ENCODE results near the gene RNU6-7. TPM values are rescaled to one million over a fixed set of nuclear protein-coding genes. Genes with fewer than 3 reads are reported as not detected.

RNU6-7 gene
- total RNA-seq, 1 experiment from 2014 or later, result not detected

- POLR2A ChIA-PET, result no interaction called here
- CTCF ChIA-PET, result no interaction called here
Measured at GRCh38 chr14:32185097-32185496, 16.7 kb upstream of the RNU6-7 start.

DNA sequence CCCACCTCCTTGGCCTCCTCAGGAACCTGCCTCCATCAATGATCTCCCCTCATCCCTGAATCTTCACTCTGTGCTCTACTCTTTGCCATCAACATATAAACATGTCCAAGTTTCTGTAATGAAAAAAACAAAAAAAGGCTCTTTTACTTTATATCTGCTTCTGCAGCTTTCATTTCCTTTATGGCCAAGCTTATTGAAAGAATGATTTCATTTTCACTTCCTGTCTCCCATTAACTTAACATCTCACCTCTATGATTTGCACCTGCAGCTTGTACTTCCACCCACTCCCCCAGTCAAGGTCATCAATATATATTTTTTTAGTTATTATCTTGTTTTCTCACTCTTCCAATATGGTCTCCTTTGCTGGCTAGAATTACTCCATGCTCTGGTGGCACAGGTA is 15.6 kb upstream of the RNU6-7 start:
- ChIA-PET CTCF (no interaction called here), POLR2A (no interaction called here)
- peaks cover 23% of the 10 kb centered on the region for H3K9me3 Mint-ChIP-seq
- no peak overlapping the region for H3K4me3 Mint-ChIP-seq
- TF ChIP-seq, protein P1, sequence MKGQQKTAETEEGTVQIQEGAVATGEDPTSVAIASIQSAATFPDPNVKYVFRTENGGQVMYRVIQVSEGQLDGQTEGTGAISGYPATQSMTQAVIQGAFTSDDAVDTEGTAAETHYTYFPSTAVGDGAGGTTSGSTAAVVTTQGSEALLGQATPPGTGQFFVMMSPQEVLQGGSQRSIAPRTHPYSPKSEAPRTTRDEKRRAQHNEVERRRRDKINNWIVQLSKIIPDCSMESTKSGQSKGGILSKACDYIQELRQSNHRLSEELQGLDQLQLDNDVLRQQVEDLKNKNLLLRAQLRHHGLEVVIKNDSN (CRISPR knock-in tag; IDR thresholded peaks at IDR 0.05), result no peak
- no peak for TF ChIP-seq ATF3 (CRISPR knock-in tag; conservative IDR thresholded peaks at IDR 0.05)
- TF ChIP-seq, protein P2, sequence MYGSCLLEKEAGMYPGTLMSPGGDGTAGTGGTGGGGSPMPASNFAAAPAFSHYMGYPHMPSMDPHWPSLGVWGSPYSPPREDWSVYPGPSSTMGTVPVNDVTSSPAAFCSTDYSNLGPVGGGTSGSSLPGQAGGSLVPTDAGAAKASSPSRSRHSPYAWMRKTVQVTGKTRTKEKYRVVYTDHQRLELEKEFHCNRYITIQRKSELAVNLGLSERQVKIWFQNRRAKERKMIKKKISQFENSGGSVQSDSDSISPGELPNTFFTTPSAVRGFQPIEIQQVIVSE (CRISPR knock-in tag; IDR thresholded peaks at IDR 0.05; ENCODE audit: borderline replicate concordance), result no peak
- TF ChIP-seq RELA (CRISPR knock-in tag; IDR thresholded peaks at IDR 0.05; ENCODE audit: borderline replicate concordance), result no peak
- TF ChIP-seq NR3C1 (CRISPR knock-in tag; conservative IDR thresholded peaks at IDR 0.05; ENCODE audit: low read depth), result no peak
- no peak for TF ChIP-seq ZNF232 (CRISPR knock-in tag; IDR thresholded peaks at IDR 0.05)
- TF ChIP-seq, protein P3, sequence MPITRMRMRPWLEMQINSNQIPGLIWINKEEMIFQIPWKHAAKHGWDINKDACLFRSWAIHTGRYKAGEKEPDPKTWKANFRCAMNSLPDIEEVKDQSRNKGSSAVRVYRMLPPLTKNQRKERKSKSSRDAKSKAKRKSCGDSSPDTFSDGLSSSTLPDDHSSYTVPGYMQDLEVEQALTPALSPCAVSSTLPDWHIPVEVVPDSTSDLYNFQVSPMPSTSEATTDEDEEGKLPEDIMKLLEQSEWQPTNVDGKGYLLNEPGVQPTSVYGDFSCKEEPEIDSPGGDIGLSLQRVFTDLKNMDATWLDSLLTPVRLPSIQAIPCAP (CRISPR knock-in tag; IDR thresholded peaks at IDR 0.05), result no peak
- no peak for TF ChIP-seq STAT6 (CRISPR knock-in tag; conservative IDR thresholded peaks at IDR 0.05; ENCODE audit: low read depth)
- TF ChIP-seq GTF2I (CRISPR knock-in tag; conservative IDR thresholded peaks at IDR 0.05), result no peak
- TF ChIP-seq RORB (CRISPR knock-in tag; IDR thresholded peaks at IDR 0.05), result no peak
- TF ChIP-seq MAX (CRISPR knock-in tag; IDR thresholded peaks at IDR 0.05), result no peak
- TF ChIP-seq, protein P4, sequence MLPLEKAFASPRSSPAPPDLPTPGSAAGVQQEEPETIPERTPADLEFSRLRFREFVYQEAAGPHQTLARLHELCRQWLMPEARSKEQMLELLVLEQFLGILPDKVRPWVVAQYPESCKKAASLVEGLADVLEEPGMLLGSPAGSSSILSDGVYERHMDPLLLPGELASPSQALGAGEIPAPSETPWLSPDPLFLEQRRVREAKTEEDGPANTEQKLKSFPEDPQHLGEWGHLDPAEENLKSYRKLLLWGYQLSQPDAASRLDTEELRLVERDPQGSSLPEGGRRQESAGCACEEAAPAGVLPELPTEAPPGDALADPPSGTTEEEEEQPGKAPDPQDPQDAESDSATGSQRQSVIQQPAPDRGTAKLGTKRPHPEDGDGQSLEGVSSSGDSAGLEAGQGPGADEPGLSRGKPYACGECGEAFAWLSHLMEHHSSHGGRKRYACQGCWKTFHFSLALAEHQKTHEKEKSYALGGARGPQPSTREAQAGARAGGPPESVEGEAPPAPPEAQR (CRISPR knock-in tag; IDR thresholded peaks at IDR 0.05), result no peak
- no peak for TF ChIP-seq ETV6 (CRISPR knock-in tag; IDR thresholded peaks at IDR 0.05)
- no peak for TF ChIP-seq CREB1 (CRISPR knock-in tag; IDR thresholded peaks at IDR 0.05)
- no peaks in the 10 kb centered on the region for H3K4me1 Mint-ChIP-seq
- no peak overlapping the region for H3K27ac Mint-ChIP-seq
- DNase-seq (ENCODE audit: low spot score) (no peak), ATAC-seq (no peak)
- no peaks in the 10 kb centered on the region for H3K27me3 Mint-ChIP-seq (ENCODE audit: low read depth)
- H3K36me3 Mint-ChIP-seq, result no peaks in the 10 kb centered on the region

More at GRCh38 chr14:32185097-32185496, 16.7 kb upstream of the RNU6-7 start:
- ATAC-seq (no peak), DNase-seq (ENCODE audit: low spot score) (no peak)
- Mint-ChIP-seq H3K36me3 (no peaks in the 10 kb centered on the region), H3K4me1 (no peaks in the 10 kb centered on the region), H3K27me3 (ENCODE audit: low read depth) (no peaks in the 10 kb centered on the region), H3K9me3 (peaks cover 32% of the 10 kb centered on the region), H3K4me3 (no peak overlapping the region), H3K27ac (no peak overlapping the region)
- TF ChIP-seq ZNF263 (CRISPR knock-in tag; IDR thresholded peaks at IDR 0.05; ENCODE audit: low read depth), result no peak
- no peak for TF ChIP-seq FOXP4 (CRISPR knock-in tag; IDR thresholded peaks at IDR 0.05)
- no peak for TF ChIP-seq NFE2L1 (CRISPR knock-in tag; IDR thresholded peaks at IDR 0.05)
- no peak for TF ChIP-seq ZNF121 (CRISPR knock-in tag; IDR thresholded peaks at IDR 0.05)
